GM18499 (cell line): ENCODE results near the gene ITFG2.
A peak's percentile ranks its signal among the peaks of the same experiment; 100 is the strongest.
"Not testable (repeated sequence)": the region's sequence is repeated elsewhere in the genome, so short reads cannot be mapped to it uniquely, and the experiment has no call there.

ENCODE experiments used
- ATAC-seq: cut with Tn5 transposase; IDR thresholded peaks from one replicate; pipeline ENCODE4 v1.9.1; 2021; ENCODE audit warnings: moderate number of reproducible peaks; ENCODE audit not compliant: insufficient read depth, unreplicated experiment

Gene ITFG2

GRCh38 chr12:2812290-2813213 lies at the start of gene ITFG2:
Gene ITFG2, plus strand, starts transcription at chr12:2812668. Its CDS starts 93 bp downstream, at chr12:2812761.
- ATAC-seq = peak; percentile 84

GRCh38 chr12:2764398-2764797 lies 48.1 kb upstream of the ITFG2 start:
- no peak for ATAC-seq

GRCh38 chr12:2765052-2765451 lies 47.4 kb upstream of the ITFG2 start:
- no peak for ATAC-seq

GRCh38 chr12:2765608-2766007 lies 46.9 kb upstream of the ITFG2 start:
- ATAC-seq = no peak

GRCh38 chr12:2768224-2768961 lies 44.1 kb upstream of the ITFG2 start:
- ATAC-seq = no peak

GRCh38 chr12:2769866-2770533 lies 42.5 kb upstream of the ITFG2 start:
- ATAC-seq = no peak

DNA sequence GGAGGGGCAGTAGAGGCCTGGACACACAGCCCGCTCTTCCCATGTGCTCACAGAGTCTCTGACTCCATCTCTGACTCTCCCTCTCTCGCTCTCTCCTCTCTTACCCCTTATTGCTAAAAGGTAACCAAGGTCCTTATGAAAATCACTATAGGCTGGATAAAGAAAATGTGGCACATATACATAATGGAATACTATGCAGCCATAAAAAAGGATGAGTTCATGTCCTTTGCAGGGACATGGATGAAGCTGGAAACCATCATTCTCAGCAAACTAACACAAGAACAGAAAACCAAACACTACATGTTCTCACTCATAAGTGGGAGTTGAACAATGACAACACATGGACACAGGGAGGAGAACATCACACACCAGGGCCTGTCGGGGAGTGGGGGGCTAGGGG lies 41.9 kb upstream of the ITFG2 start:
- not testable (repeated sequence) for ATAC-seq

DNA sequence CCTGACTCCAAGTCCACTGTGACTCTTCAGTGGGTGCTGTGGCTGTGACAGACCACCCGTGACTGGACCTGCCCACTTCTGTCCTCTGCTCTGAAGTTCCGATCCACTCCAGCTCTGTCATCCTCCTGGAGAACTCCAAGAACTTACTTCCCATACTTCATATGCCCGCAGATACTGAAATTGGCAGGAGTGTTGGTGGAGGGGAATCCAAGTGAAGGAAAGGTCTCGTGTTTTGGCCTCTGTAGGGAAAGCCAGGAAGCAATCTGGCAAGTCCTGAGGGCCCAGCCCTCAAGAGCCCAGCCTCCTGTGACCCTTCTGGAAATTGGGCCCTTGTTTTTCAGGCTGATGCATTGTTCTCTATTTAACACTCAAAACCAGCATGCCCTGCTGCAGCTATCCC lies 40.1 kb upstream of the ITFG2 start:
- ATAC-seq = no peak

DNA sequence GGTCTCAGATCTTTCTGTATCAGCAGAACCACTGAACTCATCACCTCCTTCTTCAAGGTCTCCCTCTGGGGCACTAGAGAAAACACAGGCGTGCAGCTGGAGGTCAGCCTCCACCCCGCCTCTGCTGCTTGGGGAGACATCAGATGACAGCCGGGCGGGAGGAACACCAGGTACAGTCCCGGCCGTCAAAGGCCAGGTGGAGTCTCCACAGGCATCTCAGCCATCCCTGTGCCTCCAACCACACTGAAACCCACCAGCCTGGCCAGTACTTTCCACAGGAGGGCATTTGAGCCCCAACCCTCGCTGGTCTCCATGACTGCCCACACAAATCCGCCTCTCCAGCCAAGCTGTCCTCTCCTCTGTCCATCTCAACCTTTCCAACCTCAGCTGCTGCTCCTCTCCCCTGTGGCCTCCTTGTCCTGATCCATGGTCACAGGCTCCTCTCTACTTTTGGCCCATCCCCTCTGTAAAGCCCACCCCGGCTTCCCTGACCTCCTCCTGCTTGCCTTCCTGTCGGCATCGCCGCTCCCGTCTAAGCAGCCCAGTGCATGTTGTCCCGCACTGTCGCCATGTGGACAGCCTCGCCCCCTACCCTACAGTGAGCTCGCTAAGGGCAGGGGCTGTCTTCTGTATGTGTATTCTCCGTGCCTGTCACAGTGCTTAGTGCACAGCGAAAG lies 39.1 kb upstream of the ITFG2 start:
- no peak for ATAC-seq

DNA sequence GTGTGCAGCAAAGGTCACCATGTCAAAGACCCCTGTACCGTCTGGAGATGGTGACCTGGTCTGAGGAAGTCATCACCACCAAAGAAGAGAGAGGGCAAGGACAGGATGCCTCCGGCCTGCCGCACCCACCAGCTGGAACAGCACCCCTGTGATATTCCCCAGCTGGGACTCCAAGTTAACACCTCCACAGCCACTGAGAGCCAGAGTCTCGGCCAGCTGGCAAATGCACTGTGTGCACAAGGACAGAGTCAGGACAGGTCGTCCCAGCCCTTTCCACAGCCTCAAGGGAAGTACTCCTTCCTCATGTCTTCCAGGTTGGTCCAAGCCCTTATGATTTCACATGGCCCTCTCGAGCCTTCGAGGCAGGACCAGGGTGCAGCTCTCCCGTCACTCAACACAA lies 37.0 kb upstream of the ITFG2 start:
- no peak for ATAC-seq

DNA sequence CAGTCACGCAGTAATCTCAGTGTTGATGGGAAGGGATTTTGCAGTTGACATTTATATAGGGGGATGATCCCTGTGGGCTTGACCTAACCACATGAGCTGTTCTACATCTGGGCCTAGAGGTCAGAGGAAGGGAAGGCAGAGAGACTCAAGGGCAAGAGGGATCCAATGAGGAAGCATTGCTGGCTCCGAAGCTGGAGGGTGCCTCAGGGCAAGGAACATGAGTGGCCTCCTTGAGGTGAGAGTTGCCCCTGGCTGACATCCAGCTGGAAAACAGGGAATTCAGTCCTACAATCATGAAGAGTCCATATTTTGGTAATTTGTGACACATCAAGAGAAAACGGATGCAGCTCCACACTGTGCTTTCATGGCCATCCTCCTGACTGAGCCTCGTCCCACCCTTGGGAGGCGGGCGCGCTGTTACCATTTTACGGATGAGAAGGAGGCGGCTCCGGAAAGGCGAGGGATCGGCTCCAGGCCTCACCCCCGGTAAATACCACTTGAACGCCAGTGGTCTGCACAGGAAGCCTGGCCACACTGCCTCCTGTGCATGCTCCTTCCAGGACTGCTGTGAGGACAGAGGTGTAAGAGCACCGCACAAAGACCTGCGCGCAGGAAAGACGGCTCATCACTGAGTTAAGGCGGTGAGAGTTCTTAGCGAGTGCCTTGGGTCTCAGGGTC lies 36.2 kb upstream of the ITFG2 start:
- no peak for ATAC-seq

GRCh38 chr12:2779281-2779680 lies 33.2 kb upstream of the ITFG2 start:
- no peak for ATAC-seq

- no peak for ATAC-seq
Measured at GRCh38 chr12:2783936-2784600, 28.4 kb upstream of the ITFG2 start.

DNA sequence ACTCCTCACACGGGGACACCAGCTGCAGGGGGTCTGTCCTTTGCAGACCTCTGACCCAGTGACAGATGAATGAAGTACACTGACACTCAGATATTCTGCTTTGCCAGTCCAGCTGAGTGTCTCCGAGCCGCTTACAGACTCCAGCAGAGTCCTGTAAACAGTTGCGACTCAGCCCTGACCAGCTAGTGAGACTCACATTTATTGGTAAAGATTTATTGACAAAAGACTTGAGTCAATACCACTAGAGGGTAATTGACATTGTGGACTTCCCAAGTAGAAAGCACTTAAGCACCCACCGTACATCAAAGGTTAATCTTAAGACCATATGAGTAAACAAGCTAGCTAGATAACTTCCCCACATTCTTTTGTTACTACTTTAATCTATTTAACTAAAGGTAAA lies 27.5 kb upstream of the ITFG2 start:
- no peak for ATAC-seq

GRCh38 chr12:2791089-2791488 lies 21.4 kb upstream of the ITFG2 start:
- no peak for ATAC-seq

GRCh38 chr12:2792671-2793500 lies 19.6 kb upstream of the ITFG2 start:
- no peak for ATAC-seq

DNA sequence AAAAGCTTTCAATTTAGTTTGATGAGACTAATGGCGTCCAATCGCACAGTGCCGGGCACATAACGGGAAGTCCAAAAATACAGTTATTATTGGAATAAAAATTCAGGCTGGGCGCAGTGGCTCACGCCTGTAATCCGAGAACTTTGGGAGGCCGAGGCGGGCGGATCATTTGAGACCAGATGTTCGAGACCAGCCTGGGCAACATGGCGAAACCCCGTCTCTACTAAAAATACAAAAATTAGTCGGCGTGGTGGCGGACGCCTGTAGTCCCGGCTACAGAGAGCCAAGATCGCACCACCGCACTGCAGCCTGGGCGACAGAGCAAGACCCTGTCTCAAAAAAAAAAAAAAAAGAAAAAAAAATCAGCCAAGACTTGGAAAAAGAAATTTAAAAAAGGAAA lies 18.9 kb upstream of the ITFG2 start:
- no peak for ATAC-seq

DNA sequence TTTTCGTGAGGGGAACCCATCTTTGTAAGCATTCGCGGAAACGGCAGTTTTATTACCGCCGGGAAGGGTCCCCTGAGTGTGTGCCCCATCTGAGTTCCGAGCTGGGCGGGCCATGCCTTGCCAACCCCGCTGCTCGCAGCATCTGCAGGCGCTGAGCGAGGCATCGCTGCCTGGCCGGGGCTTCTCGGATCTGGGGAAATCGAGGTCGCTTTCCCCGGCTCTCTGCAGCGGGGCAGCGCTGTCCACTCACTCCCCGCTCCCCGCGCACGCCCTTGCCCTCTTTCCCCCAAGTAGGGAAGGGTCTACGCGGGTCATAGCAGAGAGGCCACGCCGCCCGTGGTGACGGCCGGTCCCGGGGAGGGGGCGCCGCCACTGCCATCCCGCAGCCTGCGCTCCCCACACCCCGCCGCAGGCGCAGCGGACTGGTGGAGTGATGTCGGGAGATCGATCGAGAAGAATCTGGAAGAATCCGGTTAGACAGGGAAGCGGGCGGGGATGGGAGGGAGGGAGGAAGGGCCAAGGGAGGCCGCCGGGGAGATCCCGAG lies 18.2 kb upstream of the ITFG2 start:
- ATAC-seq = no peak
